B cell (primary cell): Measurements from ENCODE around the gene DCP2. TPM values are rescaled to one million over a fixed set of nuclear protein-coding genes. Genes with fewer than 3 reads are reported as not detected.

Experiments
- ATAC-seq: fragments of 200-7000 bp; cut with Tn5 transposase; one replicate; pipeline ENCODE4 v1.10.0; 2021; ENCODE audit warnings: low read depth, mild to moderate bottlenecking, moderate number of reproducible peaks, moderate library complexity
- CTCF ChIA-PET: fragments of 350-600 bp; sonication (Branson Sonifier 250); formaldehyde crosslinking; loops from one replicate; lab custom pipeline; 2021; ENCODE audit warnings: antibody characterized with exemption, inconsistent platforms; lab: Charles Lee
- POLR2A ChIA-PET: fragments of 350-600 bp; sonication (Branson Sonifier 250); formaldehyde crosslinking; loops from one replicate; lab custom pipeline; 2021; ENCODE audit warnings: antibody characterized with exemption; lab: Charles Lee
- DNase-seq: peaks from one replicate; pipeline ENCODE4 v3.0.0; 2013
- H2AFZ ChIP-seq: 2 replicates; pipeline ENCODE4 v1.6.1; 2012; ENCODE audit warnings: mild to moderate bottlenecking, low read depth, low read length; ENCODE audit not compliant: insufficient read depth, poor library complexity, severe bottlenecking
- H3K27ac ChIP-seq, 2 donors: 1 replicate in 1 of 2; 2 replicates in 1 of 2; pipeline ENCODE4 v1.5.1; 2012 to 2013; ENCODE audit warnings: low read length in 2 of 2, mild to moderate bottlenecking in 2 of 2, moderate library complexity in 1 of 2
- H3K27me3 ChIP-seq, 4 experiments: fragments of 200-600 bp in 1 of 4; sonication (generic) in 1 of 4; replicated peaks in 1 of 4; 1 replicate in 2 of 4; 2 replicates in 2 of 4; pipeline versions ENCODE4 v1.6.1 to v1.7.0; 2013 to 2016; ENCODE audit warnings: low read length in 3 of 4, mild to moderate bottlenecking in 2 of 4, mixed read lengths in 1 of 4, moderate library complexity in 1 of 4; ENCODE audit not compliant: insufficient read depth in 4 of 4, control insufficient read depth in 3 of 4; ENCODE audit errors: control extremely low read depth in 1 of 4
- H3K36me3 ChIP-seq, 2 experiments: replicated peaks in 1 of 2; 1 replicate in 1 of 2; 2 replicates in 1 of 2; pipeline versions ENCODE4 v1.6.1 to v1.7.1; 2013; ENCODE audit warnings: low read length in 1 of 2; ENCODE audit not compliant: insufficient read depth in 2 of 2, control insufficient read depth in 1 of 2; ENCODE audit errors: control extremely low read depth in 1 of 2, extremely low read depth in 1 of 2
- H3K4me1 ChIP-seq, 2 donors: fragments of 200-600 bp in 1 of 2; sonication (generic) in 1 of 2; 1 replicate in 1 of 2; 2 replicates in 1 of 2; pipeline versions ENCODE4 v1.5.1 to v1.6.1; 2013 to 2017; ENCODE audit warnings: low read length in 2 of 2; ENCODE audit not compliant: control insufficient read depth in 2 of 2, insufficient read depth in 2 of 2
- H3K4me2 ChIP-seq: replicated peaks from 2 replicates; pipeline ENCODE3; 2012; ENCODE audit warnings: mild to moderate bottlenecking, low read depth, low read length; ENCODE audit not compliant: poor library complexity, severe bottlenecking
- H3K4me3 ChIP-seq, 5 experiments: fragments of 200-600 bp in 1 of 5; sonication (generic) in 1 of 5; 1 replicate in 3 of 5; 2 replicates in 2 of 5; pipeline versions ENCODE4 v1.5.1 to v1.7.0; 2011 to 2016; ENCODE audit warnings: low read length in 4 of 5, mild to moderate bottlenecking in 4 of 5, low read depth in 2 of 5, control low read depth in 1 of 5, moderate library complexity in 1 of 5; ENCODE audit not compliant: insufficient read depth in 1 of 5; ENCODE audit errors: control extremely low read depth in 1 of 5, extremely low read depth in 1 of 5
- H3K79me2 ChIP-seq: fragments of 200-600 bp; sonication (generic); one replicate; pipeline ENCODE4 v1.6.0; 2016; ENCODE audit warnings: low read length; ENCODE audit not compliant: control insufficient read depth, insufficient read depth
- H3K9ac ChIP-seq: fragments of 200-600 bp; sonication (generic); 2 replicates; pipeline ENCODE4 v1.6.1; 2017; ENCODE audit warnings: mild to moderate bottlenecking, low read length, moderate library complexity
- H3K9me3 ChIP-seq, 3 donors: one replicate each; pipeline versions ENCODE4 v1.6.1 to v1.7.1; 2013; ENCODE audit warnings: low read length in 2 of 3; ENCODE audit not compliant: control insufficient read depth in 2 of 3, insufficient read depth in 1 of 3; ENCODE audit errors: control extremely low read depth in 1 of 3
- H4K20me1 ChIP-seq: 2 replicates; pipeline ENCODE4 v1.6.0; 2012; ENCODE audit warnings: mild to moderate bottlenecking, low read length; ENCODE audit not compliant: insufficient read depth, control insufficient read depth, poor library complexity, severe bottlenecking
- H3K27ac Mint-ChIP-seq: one replicate; pipeline ENCODE4 v1.8.0; 2021; ENCODE audit warnings: mixed read lengths
- H3K27me3 Mint-ChIP-seq: one replicate; pipeline ENCODE4 v1.8.0; 2021; ENCODE audit warnings: mixed read lengths
- H3K4me1 Mint-ChIP-seq: one replicate; pipeline ENCODE4 v1.8.0; 2021; ENCODE audit warnings: mixed read lengths
- H3K4me3 Mint-ChIP-seq: one replicate; pipeline ENCODE4 v1.8.0; 2021; ENCODE audit warnings: mixed read lengths
- H3K9me3 Mint-ChIP-seq: one replicate; pipeline ENCODE4 v1.8.0; 2022; ENCODE audit warnings: mixed read lengths; ENCODE audit not compliant: insufficient read depth
- EZH2 ChIP-seq: IDR thresholded peaks from 2 replicates; pipeline ENCODE4 v1.6.1; 2012; ENCODE audit warnings: borderline replicate concordance, low read depth, mild to moderate bottlenecking, moderate library complexity, low read length; ENCODE audit not compliant: insufficient read depth, poor library complexity, severe bottlenecking
- WGBS: methylation state at CpG from one replicate; pipeline ENCODE4 v1.1.5; 2013; ENCODE audit warnings: missing lambda C conversion rate; ENCODE audit not compliant: insufficient coverage; 5-methylcytosine and 5-hydroxymethylcytosine counted together
- intact Hi-C: fragments of 100-400 bp; cut with micrococcal nuclease; formaldehyde crosslinking; loops from one replicate; pipeline ENCODE4 v1.10.0; 2022
- polyA plus RNA-seq: library from polyadenylated mRNA; depleted of rRNA; stranded (reverse); fragments of >200 nt; gene quantifications from 2 replicates; pipeline ENCODE4 v1.2.3, GENCODE V29; 2012
- total RNA-seq, 2 donors: library from RNA; stranded (reverse); fragments of 120-200 nt in 1 of 2; gene quantifications; 1 replicate in 1 of 2; 2 replicates in 1 of 2; pipeline versions ENCODE4 v1.2.3 to v1.2.4, GENCODE V29; 2013 to 2022
- TF ChIP-seq, protein P1 (sequence below): fragments of 200-600 bp; IDR thresholded peaks from one replicate; pipeline ENCODE4 v1.8.0; 2022; ENCODE audit warnings: antibody characterized with exemption, mild to moderate bottlenecking

DCP2 gene
- total and polyA plus RNA-seq, 2 donors (not counting 1 experiment from before 2014, with no cell fraction given) = 17.9 to 73.1 TPM

DNA sequence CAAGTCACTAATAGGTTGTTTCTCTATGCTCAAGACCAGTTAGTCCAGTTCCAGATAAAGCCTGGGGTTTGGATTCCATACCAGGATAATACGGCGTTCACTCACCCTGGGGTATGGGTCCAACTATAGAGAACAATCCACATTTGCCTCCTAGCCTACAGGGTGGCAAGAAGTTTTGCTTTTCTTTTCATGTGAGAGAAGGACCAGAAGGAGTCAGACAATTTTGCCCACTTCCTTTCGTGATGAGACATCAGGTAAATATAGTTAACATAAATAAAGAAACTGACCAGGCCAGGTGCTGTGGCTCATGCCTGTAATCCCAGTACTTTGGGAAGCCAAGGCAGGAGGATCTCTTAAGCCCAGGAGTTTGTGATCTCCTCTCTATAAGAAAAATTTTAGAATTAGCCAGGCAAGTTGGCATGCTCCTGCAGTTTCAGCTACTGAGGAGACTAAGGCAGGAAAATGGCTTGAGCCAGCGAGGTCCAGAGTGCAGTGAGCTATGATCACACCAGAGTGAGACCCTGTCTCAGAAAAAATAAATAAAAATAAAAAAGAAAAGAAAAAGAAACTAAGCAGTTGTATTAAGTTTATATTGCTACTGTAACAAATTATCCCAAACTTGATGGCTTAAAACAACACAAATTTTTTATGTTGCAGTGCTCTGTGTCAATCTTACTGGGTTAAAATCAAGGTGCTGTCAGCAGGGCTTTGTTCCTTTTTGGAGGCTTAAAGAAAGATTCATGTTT, 47.1 kb upstream of the DCP2 start:
- H3K27ac Mint-ChIP-seq = peak overlapping the region; percentile 93
- peaks cover 71 to 75% of the 10 kb centered on the region in 2 donors for H3K4me1 ChIP-seq
- ATAC-seq (peak; percentile 32), DNase-seq (peak; percentile 45)
- no peaks in the 10 kb centered on the region for H3K27me3 Mint-ChIP-seq
- H3K4me2 ChIP-seq = peak overlapping the region; percentile 71
- H3K27ac ChIP-seq = peak overlapping the region; percentile 54 to 81
- peak overlapping the region in 2 of 5 experiments; percentile 16 to 32 for H3K4me3 ChIP-seq
- ChIA-PET POLR2A (interaction anchor here (0.6 to 1.0 kb wide), 5 partner anchors 8 to 89 kb away, joined by 3 to 8 read pairs (median 4); partner anchors contain the start of gene DCP2), CTCF (interaction anchor here (0.9 to 2.3 kb wide), 5 partner anchors 8 to 69 kb away, joined by 3 to 10 read pairs (median 3); partner anchors contain the start of genes REEP5 and SRP19)
- no peaks in the 10 kb centered on the region for H3K36me3 ChIP-seq
- peaks cover 5% of the 10 kb centered on the region for H3K79me2 ChIP-seq
- peak overlapping the region; percentile 85 for H3K4me3 Mint-ChIP-seq
- H3K9me3 Mint-ChIP-seq = peaks cover 2% of the 10 kb centered on the region
- no CpG with 5 or more reads among the region's 4 CpGs for WGBS
- TF ChIP-seq, protein P1, sequence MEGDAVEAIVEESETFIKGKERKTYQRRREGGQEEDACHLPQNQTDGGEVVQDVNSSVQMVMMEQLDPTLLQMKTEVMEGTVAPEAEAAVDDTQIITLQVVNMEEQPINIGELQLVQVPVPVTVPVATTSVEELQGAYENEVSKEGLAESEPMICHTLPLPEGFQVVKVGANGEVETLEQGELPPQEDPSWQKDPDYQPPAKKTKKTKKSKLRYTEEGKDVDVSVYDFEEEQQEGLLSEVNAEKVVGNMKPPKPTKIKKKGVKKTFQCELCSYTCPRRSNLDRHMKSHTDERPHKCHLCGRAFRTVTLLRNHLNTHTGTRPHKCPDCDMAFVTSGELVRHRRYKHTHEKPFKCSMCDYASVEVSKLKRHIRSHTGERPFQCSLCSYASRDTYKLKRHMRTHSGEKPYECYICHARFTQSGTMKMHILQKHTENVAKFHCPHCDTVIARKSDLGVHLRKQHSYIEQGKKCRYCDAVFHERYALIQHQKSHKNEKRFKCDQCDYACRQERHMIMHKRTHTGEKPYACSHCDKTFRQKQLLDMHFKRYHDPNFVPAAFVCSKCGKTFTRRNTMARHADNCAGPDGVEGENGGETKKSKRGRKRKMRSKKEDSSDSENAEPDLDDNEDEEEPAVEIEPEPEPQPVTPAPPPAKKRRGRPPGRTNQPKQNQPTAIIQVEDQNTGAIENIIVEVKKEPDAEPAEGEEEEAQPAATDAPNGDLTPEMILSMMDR = no peak
- no peak for TF ChIP-seq EZH2
- intact Hi-C loops = no loop called here
- peak overlapping the region; percentile 32 for H2AFZ ChIP-seq
- H3K9me3 ChIP-seq = peaks cover 0 to 3% (median 1%) of the 10 kb centered on the region in 3 donors
- H4K20me1 ChIP-seq = no peaks in the 10 kb centered on the region
- peaks cover 60% of the 10 kb centered on the region for H3K4me1 Mint-ChIP-seq
- peak overlapping the region; percentile 41 for H3K9ac ChIP-seq
- no peaks in the 10 kb centered on the region for H3K27me3 ChIP-seq

DNA sequence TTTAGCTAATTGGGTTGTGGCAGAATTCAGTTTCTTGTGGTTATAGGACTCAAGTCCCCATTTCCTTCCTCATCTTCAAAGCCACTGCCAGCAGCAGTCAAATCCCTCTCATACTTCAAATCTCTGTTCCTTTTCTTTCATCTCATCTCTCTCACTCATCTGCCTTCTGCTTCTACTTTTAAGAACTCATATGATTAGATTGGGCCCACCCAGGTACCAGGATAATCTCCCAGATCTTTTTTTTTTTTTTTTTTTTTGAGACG, 46.6 kb upstream of the DCP2 start:
- H3K4me2 ChIP-seq = peak overlapping the region; percentile 71
- H3K9me3 ChIP-seq = peaks cover 0 to 3% (median 1%) of the 10 kb centered on the region in 3 donors
- H2AFZ ChIP-seq = no peak overlapping the region
- no peak overlapping the region for H3K9ac ChIP-seq
- intact Hi-C loops = no loop called here
- peaks cover 5% of the 10 kb centered on the region for H3K79me2 ChIP-seq
- WGBS = no CpG with 5 or more reads among the region's 1 CpG
- H3K27me3 ChIP-seq = no peaks in the 10 kb centered on the region
- Mint-ChIP-seq H3K4me1 (peaks cover 58% of the 10 kb centered on the region), H3K4me3 (peak overlapping the region; percentile 69), H3K27ac (peak overlapping the region; percentile 86), H3K9me3 (peaks cover 2% of the 10 kb centered on the region), H3K27me3 (no peaks in the 10 kb centered on the region)
- CTCF ChIA-PET = interaction anchor here (0.9 to 2.3 kb wide), 5 partner anchors 8 to 69 kb away, joined by 3 to 10 read pairs (median 3); partner anchors contain the start of genes REEP5 and SRP19
- H3K4me1 ChIP-seq = peaks cover 68 to 70% of the 10 kb centered on the region in 2 donors
- no peaks in the 10 kb centered on the region for H4K20me1 ChIP-seq
- peak overlapping the region in 1 of 5 experiments; percentile 32 for H3K4me3 ChIP-seq
- no peak for TF ChIP-seq EZH2
- TF ChIP-seq, protein P1 = no peak
- H3K27ac ChIP-seq = peak overlapping the region; percentile 54 to 81
- H3K36me3 ChIP-seq = no peaks in the 10 kb centered on the region
- ATAC-seq (peak; percentile 66), DNase-seq (peak; percentile 77)
- POLR2A ChIA-PET = interaction anchor here (0.6 to 1.0 kb wide), 4 partner anchors 9 to 46 kb away, joined by 3 to 7 read pairs (median 4); partner anchors contain the start of gene DCP2
